Cardiac muscle cell (in vitro differentiated cells and primary cell): ENCODE results near the gene GPR68. TPM values are rescaled to one million over a fixed set of nuclear protein-coding genes. Genes with fewer than 3 reads are reported as not detected.

Experiments used
- DNase-seq, 2 donors: peaks; one replicate each; pipeline versions ENCODE4 v3.0.0 to v3.0.0-alpha.2; 2010 to 2017; ENCODE audit warnings: low read depth in 1 of 2, low spot score in 1 of 2
- H3K27ac ChIP-seq: fragments of 200-600 bp; sonication (generic); 2 replicates; pipeline ENCODE4 v1.5.1; 2016
- H3K27me3 ChIP-seq: fragments of 200-600 bp; sonication (generic); 2 replicates; pipeline ENCODE4 v1.6.0; 2016; ENCODE audit warnings: control low read depth
- H3K36me3 ChIP-seq: fragments of 200-600 bp; sonication (generic); 2 replicates; pipeline ENCODE4 v1.5.1; 2016; ENCODE audit warnings: control low read depth
- H3K4me1 ChIP-seq: fragments of 200-600 bp; sonication (generic); 2 replicates; pipeline ENCODE4 v1.8.1; 2017; ENCODE audit warnings: low read depth, mild to moderate bottlenecking, mixed run types
- H3K4me3 ChIP-seq: fragments of 200-600 bp; sonication (generic); 2 replicates; pipeline ENCODE4 v1.5.1; 2016; ENCODE audit warnings: mild to moderate bottlenecking
- H3K9me3 ChIP-seq: fragments of 200-600 bp; sonication (generic); 2 replicates; pipeline ENCODE4 v1.5.1; 2017; ENCODE audit warnings: low read depth, mild to moderate bottlenecking, control low read depth
- CTCF ChIP-seq: IDR thresholded peaks from 2 replicates; pipeline ENCODE4 v1.5.1; 2012; ENCODE audit warnings: low read depth, mild to moderate bottlenecking, low read length
- polyA plus RNA-seq: library from polyadenylated mRNA; unstranded; fragments of >200 nt; fragmentation: Nextera tagmentation; extraction: Ambion mirVana; gene quantifications from 2 replicates; pipeline ENCODE4 v1.2.1, GENCODE V29; 2016
- total RNA-seq: library from RNA; depleted of rRNA; stranded (reverse); fragments of >200 nt; gene quantifications from 2 replicates; pipeline ENCODE4 v1.2.3, GENCODE V29; 2016

Gene GPR68
- total and polyA plus RNA-seq, 2 experiments from 2014 or later = 0.22 to 0.42 TPM

GRCh38 chr14:91290986-91291385, 46.5 kb upstream of the GPR68 start:
- Histone ChIP-seq H3K9me3 (no peaks in the 10 kb centered on the region), H3K36me3 (no peaks in the 10 kb centered on the region), H3K4me3 (no peak overlapping the region), H3K4me1 (no peaks in the 10 kb centered on the region), H3K27me3 (peaks cover 4% of the 10 kb centered on the region), H3K27ac (no peak overlapping the region)
- DNase-seq = no peak
- TF ChIP-seq CTCF = no peak

GRCh38 chr14:91289464-91289863, 45.0 kb upstream of the GPR68 start:
- no peak for TF ChIP-seq CTCF
- Histone ChIP-seq H3K4me3 (no peak overlapping the region), H3K27me3 (no peaks in the 10 kb centered on the region), H3K36me3 (no peaks in the 10 kb centered on the region), H3K4me1 (peaks cover 10% of the 10 kb centered on the region), H3K9me3 (no peaks in the 10 kb centered on the region), H3K27ac (no peak overlapping the region)
- DNase-seq = no peak

- peaks cover 16% of the 10 kb centered on the region for H3K4me1 ChIP-seq
- H3K27me3 ChIP-seq = no peaks in the 10 kb centered on the region
- TF ChIP-seq CTCF = no peak
- H3K9me3 ChIP-seq = no peaks in the 10 kb centered on the region
- no peak overlapping the region for H3K4me3 ChIP-seq
- no peaks in the 10 kb centered on the region for H3K36me3 ChIP-seq
- no peak overlapping the region for H3K27ac ChIP-seq
- no peak for DNase-seq
These were observed 44.4 kb upstream of the GPR68 start for GRCh38 chr14:91288876-91289275.

- TF ChIP-seq CTCF = peak; percentile 81
- Histone ChIP-seq H3K4me3 (no peak overlapping the region), H3K36me3 (no peaks in the 10 kb centered on the region), H3K27me3 (no peaks in the 10 kb centered on the region), H3K27ac (no peak overlapping the region), H3K4me1 (peaks cover 21% of the 10 kb centered on the region), H3K9me3 (no peaks in the 10 kb centered on the region)
- DNase-seq = peak; percentile 74 to 76
These were observed 42.0 kb upstream of the GPR68 start for GRCh38 chr14:91286530-91286937.

- Histone ChIP-seq H3K9me3 (no peaks in the 10 kb centered on the region), H3K36me3 (no peaks in the 10 kb centered on the region)
These were observed 40.5 kb upstream of the GPR68 start for GRCh38 chr14:91284791-91285548.

More at GRCh38 chr14:91284791-91285548, 40.5 kb upstream of the GPR68 start:
- no peak for DNase-seq
- H3K4me1 ChIP-seq = peaks cover 21% of the 10 kb centered on the region
- no peaks in the 10 kb centered on the region for H3K27me3 ChIP-seq
- TF ChIP-seq CTCF = no peak
- no peak overlapping the region for H3K27ac ChIP-seq
- H3K4me3 ChIP-seq = no peak overlapping the region
